Measurements from ENCODE around the gene MAP3K1.

Gene MAP3K1

GRCh38 chr5:56938858-56939257, 123.5 kb downstream of the MAP3K1 start:
- peaks cover 78% of the 10 kb centered on the region for H3K36me3 ChIP-seq (ENCODE audit: insufficient read depth, low read length)
- H3K9ac ChIP-seq (ENCODE audit: insufficient read length): no peak overlapping the region
- DNase-seq (ENCODE audit: low read depth, low spot score): no peak

DNA sequence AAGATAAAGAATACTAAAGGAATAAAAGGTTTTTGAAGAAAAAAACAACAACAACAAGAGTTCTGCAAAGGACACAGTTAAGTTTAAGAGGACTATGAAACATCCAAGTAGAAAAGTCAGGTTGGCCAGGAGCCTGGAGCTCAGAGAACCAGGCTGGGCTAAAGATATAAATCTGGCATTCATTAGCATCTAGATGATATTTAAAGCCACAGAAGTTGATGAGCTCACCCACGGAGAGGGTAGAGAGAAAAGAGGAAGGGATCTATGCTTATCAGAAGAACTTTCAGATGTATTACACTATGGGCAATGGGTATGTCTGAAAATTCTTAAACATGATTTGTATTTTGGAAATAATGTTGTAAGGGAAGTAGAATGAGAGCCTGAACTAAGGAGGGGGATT, 126.6 kb downstream of the MAP3K1 start:
- no peak for DNase-seq (ENCODE audit: low read depth, low spot score)
- peaks cover 80% of the 10 kb centered on the region for H3K36me3 ChIP-seq (ENCODE audit: insufficient read depth, low read length)

More at GRCh38 chr5:56938858-56939257, 123.5 kb downstream of the MAP3K1 start:
- no peak for TF ChIP-seq EZH2 (IDR thresholded peaks at IDR 0.05)
- TF ChIP-seq POLR2AphosphoS5 (IDR thresholded peaks at IDR 0.05; ENCODE audit: borderline replicate concordance, low read depth, low read length): no peak
- TF ChIP-seq FOXP2 (optimal IDR thresholded peaks at IDR 0.05; ENCODE audit: control extremely low read depth, extremely low read length, insufficient read depth): no peak
- Histone ChIP-seq H3K27ac (no peak overlapping the region), H3K4me3 (no peak overlapping the region), H3K9me3 (ENCODE audit: low read depth, low read length) (no peaks in the 10 kb centered on the region)

More for the DNA sequence above, 126.6 kb downstream of the MAP3K1 start:
- TF ChIP-seq FOXP2 (optimal IDR thresholded peaks at IDR 0.05; ENCODE audit: control extremely low read depth, extremely low read length, insufficient read depth): no peak
- TF ChIP-seq EZH2 (IDR thresholded peaks at IDR 0.05): no peak
- no peak for TF ChIP-seq POLR2AphosphoS5 (IDR thresholded peaks at IDR 0.05; ENCODE audit: borderline replicate concordance, low read depth, low read length)
- Histone ChIP-seq H3K4me3 (no peak overlapping the region), H3K9ac (ENCODE audit: insufficient read length) (no peak overlapping the region), H3K9me3 (ENCODE audit: low read depth, low read length) (no peaks in the 10 kb centered on the region), H3K27ac (no peak overlapping the region)
